IMR-90 (cell line): Measurements from ENCODE around the gene ACKR2. TPM values are rescaled to one million over a fixed set of nuclear protein-coding genes. Genes with fewer than 3 reads are reported as not detected.

Experiments
- ATAC-seq: fragments of 200-7000 bp; cut with Tn5 transposase; 2 replicates; pipeline ENCODE4 v1.9.1; 2020; ENCODE audit warnings: low read depth, mild to moderate bottlenecking, moderate library complexity
- BruUV-seq: library from RNA; stranded (reverse); fragments of 400-500 nt; replicated peaks from 2 replicates; lab custom pipeline; 2021; lab: Mats Ljungman, UMichigan
- CTCF ChIA-PET: fragments of 300-600 bp; formaldehyde crosslinking; extraction: SDS; loops from one replicate; lab custom pipeline; 2021; ENCODE audit warnings: antibody characterized with exemption; lab: Yijun Ruan, JAX
- POLR2A ChIA-PET: fragments of 300-600 bp; sonication (Branson Sonifier 250); formaldehyde crosslinking; loops from one replicate; lab custom pipeline; 2022; ENCODE audit warnings: antibody characterized with exemption; ENCODE audit not compliant: unreplicated experiment; lab: Charles Lee
- DNase-seq: peaks from one replicate; pipeline ENCODE4 v3.0.0; 2013
- H2AFZ ChIP-seq: replicated peaks from 2 replicates; pipeline ENCODE3; 2013; ENCODE audit warnings: low read length, mild to moderate bottlenecking; ENCODE audit not compliant: poor library complexity
- H2AK5ac ChIP-seq: 2 replicates; pipeline ENCODE4 v1.6.1; 2013; ENCODE audit warnings: low read depth, low read length, inconsistent platforms
- H2AK9ac ChIP-seq: replicated peaks from 2 replicates; pipeline ENCODE3; 2013; ENCODE audit warnings: mild to moderate bottlenecking, low read depth, low read length, moderate library complexity; ENCODE audit not compliant: poor library complexity
- H2BK120ac ChIP-seq: 2 replicates; pipeline ENCODE4 v1.6.1; 2013; ENCODE audit warnings: low read depth, low read length, inconsistent platforms
- H2BK15ac ChIP-seq: 3 replicates; pipeline ENCODE4 v1.6.1; 2013; ENCODE audit warnings: low read depth, low read length, inconsistent platforms
- H2BK20ac ChIP-seq: 2 replicates; pipeline ENCODE4 v1.6.1; 2013; ENCODE audit warnings: low read depth, mild to moderate bottlenecking, inconsistent platforms, low read length, moderate library complexity
- H2BK5ac ChIP-seq: 2 replicates; pipeline ENCODE4 v1.6.1; 2013; ENCODE audit warnings: mild to moderate bottlenecking, low read depth, low read length, inconsistent platforms; ENCODE audit not compliant: poor library complexity, severe bottlenecking
- H3K14ac ChIP-seq: replicated peaks from 2 replicates; pipeline ENCODE4 v1.6.1; 2013; ENCODE audit warnings: low read depth, low read length, inconsistent platforms
- H3K18ac ChIP-seq: 2 replicates; pipeline ENCODE4 v1.6.1; 2013; ENCODE audit warnings: low read depth, low read length, control low read depth
- H3K23ac ChIP-seq: 2 replicates; pipeline ENCODE4 v1.6.1; 2013; ENCODE audit warnings: low read depth, low read length, inconsistent platforms
- H3K27ac ChIP-seq: 2 replicates; pipeline ENCODE4 v1.5.1; 2013; ENCODE audit warnings: mild to moderate bottlenecking, control low read depth, low read length; ENCODE audit not compliant: insufficient read depth
- H3K27me3 ChIP-seq: 2 replicates; pipeline ENCODE4 v1.6.1; 2013; ENCODE audit warnings: low read length; ENCODE audit not compliant: control insufficient read depth, insufficient read depth
- H3K36me3 ChIP-seq: 2 replicates; pipeline ENCODE4 v1.6.1; 2013; ENCODE audit warnings: low read length, mixed read lengths; ENCODE audit not compliant: control insufficient read depth, insufficient read depth
- H3K4ac ChIP-seq: 2 replicates; pipeline ENCODE4 v1.6.1; 2013; ENCODE audit warnings: low read depth, low read length, inconsistent platforms
- H3K4me1 ChIP-seq: 2 replicates; pipeline ENCODE4 v1.6.1; 2013; ENCODE audit warnings: low read length, mixed read lengths; ENCODE audit not compliant: control insufficient read depth, insufficient read depth
- H3K4me2 ChIP-seq: 2 replicates; pipeline ENCODE4 v1.6.1; 2013; ENCODE audit warnings: low read depth, mild to moderate bottlenecking, control low read depth, low read length, moderate library complexity
- H3K4me3 ChIP-seq: 2 replicates; pipeline ENCODE4 v1.5.1; 2013; ENCODE audit warnings: low read depth, mild to moderate bottlenecking, control low read depth, low read length, moderate library complexity; ENCODE audit not compliant: insufficient read depth
- H3K56ac ChIP-seq: 2 replicates; pipeline ENCODE4 v1.6.1; 2013; ENCODE audit warnings: low read length, inconsistent platforms; ENCODE audit not compliant: insufficient read depth; ENCODE audit errors: extremely low read depth
- H3K79me1 ChIP-seq, 2 experiments: 2 replicates each; pipeline ENCODE4 v1.6.1; 2013; ENCODE audit warnings: low read length in 2 of 2, inconsistent platforms in 1 of 2, low read depth in 1 of 2
- H3K9ac ChIP-seq: 2 replicates; pipeline ENCODE4 v1.6.1; 2013; ENCODE audit warnings: low read depth, low read length, control low read depth
- H3K9me1 ChIP-seq: 2 replicates; pipeline ENCODE4 v1.6.1; 2013; ENCODE audit warnings: low read length, inconsistent platforms; ENCODE audit not compliant: insufficient read depth
- H3K9me3 ChIP-seq: 2 replicates; pipeline ENCODE4 v1.6.1; 2013; ENCODE audit warnings: low read length; ENCODE audit not compliant: control insufficient read depth, insufficient read depth
- H4K20me1 ChIP-seq: 2 replicates; pipeline ENCODE4 v1.6.1; 2013; ENCODE audit warnings: low read length, inconsistent platforms; ENCODE audit not compliant: insufficient read depth
- H4K5ac ChIP-seq: 2 replicates; pipeline ENCODE4 v1.6.1; 2013; ENCODE audit warnings: mild to moderate bottlenecking, low read depth, low read length, control low read depth
- H4K8ac ChIP-seq, 2 experiments: 2 replicates each; pipeline ENCODE4 v1.6.1; 2013; ENCODE audit warnings: low read depth in 2 of 2, low read length in 2 of 2, control low read depth in 1 of 2, inconsistent platforms in 1 of 2
- H4K91ac ChIP-seq: 2 replicates; pipeline ENCODE4 v1.6.1; 2013; ENCODE audit warnings: low read depth, low read length, inconsistent platforms; ENCODE audit not compliant: insufficient read depth
- CHD1 ChIP-seq: IDR thresholded peaks from 2 replicates; pipeline ENCODE4 v1.6.1; 2012; ENCODE audit warnings: low read depth, low read length, improper control_type of control experiment
- FOS ChIP-seq: fragments of 150-350 bp; IDR thresholded peaks from 2 replicates; pipeline ENCODE4 v1.6.1; 2016; ENCODE audit warnings: low read depth, low read length
- NFE2L2 ChIP-seq: fragments of 150-350 bp; IDR thresholded peaks from 2 replicates; pipeline ENCODE4 v1.6.1; 2016; ENCODE audit warnings: low read depth, mild to moderate bottlenecking, low read length
- POLR2A ChIP-seq: IDR thresholded peaks from 2 replicates; pipeline ENCODE4 v1.6.1; 2012; ENCODE audit warnings: mild to moderate bottlenecking, low read depth, low read length
- RAD21 ChIP-seq: IDR thresholded peaks from 2 replicates; pipeline ENCODE4 v1.6.1; 2012; ENCODE audit warnings: low read length, improper control_type of control experiment
- RFX5 ChIP-seq: IDR thresholded peaks from 2 replicates; pipeline ENCODE4 v1.8.0; 2012; ENCODE audit warnings: low read depth, mild to moderate bottlenecking, low read length, moderate library complexity
- SMC3 ChIP-seq: fragments of 150-350 bp; IDR thresholded peaks from 2 replicates; pipeline ENCODE4 v1.6.1; 2016; ENCODE audit warnings: low read depth, mild to moderate bottlenecking, antibody characterized with exemption, low read length, moderate library complexity
- WGBS, 2 experiments: methylation state at CpG; one replicate each; pipeline versions ENCODE4 v1.1.5 to v1.1.7; 2013; ENCODE audit warnings: missing lambda C conversion rate in 2 of 2; ENCODE audit not compliant: insufficient read length in 1 of 2; ENCODE audit errors: extremely low coverage in 2 of 2; 5-methylcytosine and 5-hydroxymethylcytosine counted together
- dilution Hi-C: fragments of 300-500 bp; cut with HindIII; formaldehyde crosslinking; loops from one replicate; pipeline ENCODE4 v1.14.3; 2018; ENCODE audit warnings: low sequenced_read_pairs; ENCODE audit not compliant: unreplicated experiment
- in situ Hi-C: fragments of 300-500 bp; cut with MboI; formaldehyde crosslinking; loops from 3 replicates; pipeline ENCODE4 v1.14.3; 2019; ENCODE audit warnings: low sequenced_read_pairs, inconsistent platforms, mixed read lengths
- intact Hi-C: fragments of 100-400 bp; cut with micrococcal nuclease; formaldehyde crosslinking; loops from 2 replicates; pipeline ENCODE4 v1.10.0; 2022
- polyA plus RNA-seq, 3 experiments: library from polyadenylated mRNA; depleted of rRNA; stranded (reverse); fragments of >200 nt; gene quantifications; 2 replicates each; pipeline ENCODE4 v1.2.3, GENCODE V29; 2012; ENCODE audit warnings: low replicate concordance in 1 of 3
- total RNA-seq: library from RNA; depleted of rRNA; stranded (reverse); fragments of >200 nt; gene quantifications from 2 replicates; pipeline ENCODE4 v1.2.3, GENCODE V29; 2012
- TF ChIP-seq, protein P1 (sequence below): fragments of 150-350 bp; IDR thresholded peaks from 2 replicates; pipeline ENCODE4 v1.6.1; 2017; ENCODE audit warnings: mild to moderate bottlenecking, antibody characterized with exemption, low read length, low read depth
- TF ChIP-seq, protein P2 (sequence below): fragments of 150-350 bp; IDR thresholded peaks from 2 replicates; pipeline ENCODE4 v1.6.1; 2016; ENCODE audit warnings: low read depth, mild to moderate bottlenecking, low read length, moderate library complexity, borderline replicate concordance

The ACKR2 gene
- total and polyA plus RNA-seq, 2 of the 4 experiments (the other 2 are of a cell fraction), result 0.10 TPM; not detected in 1

DNA sequence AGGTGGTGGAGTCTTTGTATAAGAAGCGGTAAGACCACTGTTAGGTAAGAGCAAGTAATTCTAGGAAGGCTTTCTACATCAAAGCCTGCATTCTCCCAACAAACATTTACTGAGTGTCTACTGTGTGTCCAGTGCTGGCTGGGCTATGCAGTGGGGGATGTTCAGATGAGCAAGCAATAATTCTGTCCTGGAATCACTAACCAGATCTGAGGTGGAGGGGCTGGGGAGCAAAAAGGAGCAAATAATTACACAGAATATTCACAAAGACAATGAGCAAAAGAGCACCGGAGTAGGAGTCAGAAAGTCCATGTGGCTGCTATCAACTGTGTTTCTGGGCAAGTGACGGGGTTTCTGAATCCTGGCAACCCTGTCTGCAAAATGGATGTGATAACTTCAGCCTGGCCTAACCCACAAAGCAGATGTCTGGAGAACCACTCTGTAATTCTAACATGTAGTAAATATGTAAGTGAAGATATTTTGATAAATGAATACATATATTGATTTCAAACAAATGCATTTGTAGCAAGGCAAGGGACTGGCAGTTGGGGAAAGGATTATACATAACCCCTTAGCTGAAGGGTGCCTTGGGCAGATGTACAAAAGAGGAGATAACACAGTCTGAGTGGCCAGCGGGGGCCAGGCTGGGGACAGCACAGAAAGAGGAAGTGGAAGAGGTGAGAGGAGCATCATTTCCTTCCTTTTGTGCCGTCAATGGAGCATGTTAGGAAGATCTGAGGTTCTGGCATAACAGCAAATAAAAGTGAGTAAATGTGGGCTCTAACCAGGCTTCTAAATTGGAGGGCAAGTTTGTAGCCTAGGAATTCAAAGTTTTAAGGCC is 37.7 kb downstream of the ACKR2 start:
- dilution Hi-C loops, result no loop called here
- CTCF ChIA-PET, result no interaction called here

More for the DNA sequence above, 37.7 kb downstream of the ACKR2 start:
- 40% methylated on average over 1 of the region's 5 CpGs; no CpG with 5 or more reads in 1 of the 2 experiments for WGBS, 2 experiments
- no peak overlapping the region for H2BK20ac ChIP-seq
- H4K5ac ChIP-seq, result no peak overlapping the region
- H4K91ac ChIP-seq, result no peak overlapping the region
- DNase-seq, result no peak
- H3K18ac ChIP-seq, result no peak overlapping the region
- H2BK120ac ChIP-seq, result no peak overlapping the region
- no peak overlapping the region for H3K14ac ChIP-seq
- H3K56ac ChIP-seq, result no peak overlapping the region
- H3K9ac ChIP-seq, result no peak overlapping the region
- H3K4ac ChIP-seq, result no peak overlapping the region
- no peaks in the 10 kb centered on the region for H4K20me1 ChIP-seq
- POLR2A ChIA-PET, result no interaction called here
- H3K79me1 ChIP-seq, result no peaks in the 10 kb centered on the region
- H3K23ac ChIP-seq, result no peak overlapping the region
- no peak overlapping the region for H2BK5ac ChIP-seq
- no peak overlapping the region for H3K27ac ChIP-seq
- intact Hi-C loops (no loop called here), in situ Hi-C loops (no loop called here)
- no peaks in the 10 kb centered on the region for H3K4me1 ChIP-seq
- no peak overlapping the region for H2AK5ac ChIP-seq
- TF ChIP-seq NFE2L2, result no peak
- no peak for TF ChIP-seq SMC3
- TF ChIP-seq, protein P1, sequence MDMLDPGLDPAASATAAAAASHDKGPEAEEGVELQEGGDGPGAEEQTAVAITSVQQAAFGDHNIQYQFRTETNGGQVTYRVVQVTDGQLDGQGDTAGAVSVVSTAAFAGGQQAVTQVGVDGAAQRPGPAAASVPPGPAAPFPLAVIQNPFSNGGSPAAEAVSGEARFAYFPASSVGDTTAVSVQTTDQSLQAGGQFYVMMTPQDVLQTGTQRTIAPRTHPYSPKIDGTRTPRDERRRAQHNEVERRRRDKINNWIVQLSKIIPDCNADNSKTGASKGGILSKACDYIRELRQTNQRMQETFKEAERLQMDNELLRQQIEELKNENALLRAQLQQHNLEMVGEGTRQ, result no peak
- no peak for TF ChIP-seq POLR2A
- no peak for TF ChIP-seq FOS
- TF ChIP-seq, protein P2, sequence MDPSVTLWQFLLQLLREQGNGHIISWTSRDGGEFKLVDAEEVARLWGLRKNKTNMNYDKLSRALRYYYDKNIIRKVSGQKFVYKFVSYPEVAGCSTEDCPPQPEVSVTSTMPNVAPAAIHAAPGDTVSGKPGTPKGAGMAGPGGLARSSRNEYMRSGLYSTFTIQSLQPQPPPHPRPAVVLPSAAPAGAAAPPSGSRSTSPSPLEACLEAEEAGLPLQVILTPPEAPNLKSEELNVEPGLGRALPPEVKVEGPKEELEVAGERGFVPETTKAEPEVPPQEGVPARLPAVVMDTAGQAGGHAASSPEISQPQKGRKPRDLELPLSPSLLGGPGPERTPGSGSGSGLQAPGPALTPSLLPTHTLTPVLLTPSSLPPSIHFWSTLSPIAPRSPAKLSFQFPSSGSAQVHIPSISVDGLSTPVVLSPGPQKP, result no peak
- TF ChIP-seq RAD21, result no peak
- no peak for TF ChIP-seq RFX5
- no peak for TF ChIP-seq CHD1
- no peak overlapping the region for H2AFZ ChIP-seq
- BruUV-seq, result no TSS peak
- ATAC-seq, result no peak
- no peak overlapping the region for H2BK15ac ChIP-seq
- no peaks in the 10 kb centered on the region for H3K9me3 ChIP-seq
- H3K4me2 ChIP-seq, result no peak overlapping the region
- peaks cover 43% of the 10 kb centered on the region for H3K27me3 ChIP-seq
- no peak overlapping the region for H4K8ac ChIP-seq
- H3K4me3 ChIP-seq, result no peak overlapping the region
- no peaks in the 10 kb centered on the region for H3K9me1 ChIP-seq
- no peak overlapping the region for H2AK9ac ChIP-seq
- no peaks in the 10 kb centered on the region for H3K36me3 ChIP-seq
